Globus pallidus (tissue), 1 donor: ENCODE data around the gene GJA5.

Experiments used
- DNase-seq: peaks from one replicate; pipeline ENCODE4 v3.0.0-alpha.2; 2015; ENCODE audit warnings: low spot score

Gene GJA5

DNA sequence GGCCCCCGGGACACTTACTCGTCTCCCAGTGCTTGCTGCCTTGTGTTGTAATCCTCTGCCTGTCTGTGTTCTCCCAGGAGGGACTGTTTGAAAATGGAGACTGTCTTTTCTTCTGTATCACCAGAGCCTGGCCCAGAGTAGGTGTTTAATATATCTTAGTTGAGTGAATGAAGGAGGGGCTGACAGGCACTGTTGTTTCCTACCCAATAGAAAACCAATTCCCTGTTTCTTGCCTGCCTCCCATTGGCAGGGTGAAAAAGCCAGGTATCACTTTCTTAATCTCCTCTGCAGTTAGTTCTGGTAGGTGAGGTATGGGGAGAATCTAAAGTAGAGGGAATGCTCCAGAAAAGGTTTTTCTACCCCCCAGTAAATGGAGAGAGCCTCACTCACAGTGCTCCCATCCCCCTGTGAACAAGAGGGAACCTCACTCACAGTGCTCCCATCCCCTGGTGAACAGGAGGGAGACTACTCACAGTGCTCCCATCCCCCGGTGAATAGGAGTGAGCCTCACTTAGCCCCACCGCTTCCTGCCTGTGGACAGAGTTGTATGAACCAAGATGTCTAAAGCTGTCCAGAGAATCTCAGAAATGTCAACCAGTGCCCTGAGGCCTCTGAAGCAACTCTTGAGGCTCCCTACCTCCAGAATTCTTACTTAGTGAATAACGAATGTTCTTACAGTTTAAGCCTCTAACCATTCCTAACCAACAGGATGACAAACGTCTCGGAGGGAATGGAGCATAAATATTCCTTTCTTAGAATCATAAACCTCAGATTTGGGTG lies at the start of gene GJA5:
TSS of gene GJA5 (minus strand) at position 122 of the 780 bp plus-strand sequence. CDS start 1,364 bp downstream, outside the sequence.
- DNase-seq, result no peak

DNA sequence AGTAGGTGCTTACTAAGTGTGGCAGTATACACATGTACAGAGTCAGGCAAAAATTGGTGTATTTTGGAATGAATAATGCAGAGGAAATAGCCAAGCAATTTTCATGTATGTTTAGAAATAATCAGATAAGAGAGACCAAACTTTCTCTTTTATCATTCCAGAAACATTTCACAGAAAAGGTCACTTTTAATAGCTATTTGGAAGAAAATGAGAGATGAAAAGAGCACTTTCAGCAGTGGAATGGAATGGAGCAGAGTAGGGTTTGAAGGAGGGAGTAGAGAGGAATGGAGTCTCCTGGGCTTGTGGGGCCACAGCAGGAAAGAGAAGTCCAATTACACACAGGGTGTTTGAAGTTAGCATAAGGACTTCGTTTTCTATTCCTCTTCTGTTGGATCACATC lies 48.8 kb upstream of the GJA5 start:
- DNase-seq, result no peak

DNA sequence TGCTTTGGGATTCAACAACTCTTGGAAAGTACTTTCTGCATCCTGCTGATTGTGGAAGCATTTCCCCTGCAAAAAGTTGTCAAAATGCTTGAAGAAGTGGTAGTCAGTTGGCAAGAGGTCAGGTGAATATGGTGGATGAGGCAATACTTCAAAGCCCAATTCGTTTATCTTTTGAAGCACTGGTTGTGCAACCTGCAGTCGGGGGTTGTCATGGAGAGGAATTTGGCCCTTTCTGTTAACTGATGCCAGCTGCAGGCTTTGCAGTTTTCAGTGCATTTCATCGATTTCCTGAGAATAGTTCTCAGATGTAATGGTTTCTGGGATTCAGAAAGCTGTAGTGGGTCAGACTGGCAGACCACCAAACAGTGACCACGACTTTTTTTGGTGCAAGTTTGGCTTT lies 47.6 kb upstream of the GJA5 start:
- DNase-seq, result no peak

DNA sequence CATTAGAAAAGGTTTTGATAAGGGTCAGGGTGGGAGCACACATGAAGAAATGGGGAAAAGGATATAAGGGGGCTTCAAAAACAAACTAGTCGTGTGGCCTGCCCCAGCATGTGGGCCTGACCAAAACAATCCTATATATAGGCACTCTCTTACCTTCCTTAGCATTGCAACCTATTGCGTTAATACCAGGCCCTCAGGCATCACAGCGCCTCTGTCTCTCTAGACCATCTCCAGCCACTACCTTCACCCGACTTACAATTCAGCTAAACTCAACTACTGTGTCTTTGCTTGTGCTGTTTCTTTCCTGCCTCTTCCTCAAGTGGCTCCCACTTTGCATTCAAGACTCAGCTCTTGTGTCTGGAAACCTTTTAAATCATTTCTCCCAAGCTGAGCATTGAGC lies 47.0 kb upstream of the GJA5 start:
- no peak for DNase-seq

DNA sequence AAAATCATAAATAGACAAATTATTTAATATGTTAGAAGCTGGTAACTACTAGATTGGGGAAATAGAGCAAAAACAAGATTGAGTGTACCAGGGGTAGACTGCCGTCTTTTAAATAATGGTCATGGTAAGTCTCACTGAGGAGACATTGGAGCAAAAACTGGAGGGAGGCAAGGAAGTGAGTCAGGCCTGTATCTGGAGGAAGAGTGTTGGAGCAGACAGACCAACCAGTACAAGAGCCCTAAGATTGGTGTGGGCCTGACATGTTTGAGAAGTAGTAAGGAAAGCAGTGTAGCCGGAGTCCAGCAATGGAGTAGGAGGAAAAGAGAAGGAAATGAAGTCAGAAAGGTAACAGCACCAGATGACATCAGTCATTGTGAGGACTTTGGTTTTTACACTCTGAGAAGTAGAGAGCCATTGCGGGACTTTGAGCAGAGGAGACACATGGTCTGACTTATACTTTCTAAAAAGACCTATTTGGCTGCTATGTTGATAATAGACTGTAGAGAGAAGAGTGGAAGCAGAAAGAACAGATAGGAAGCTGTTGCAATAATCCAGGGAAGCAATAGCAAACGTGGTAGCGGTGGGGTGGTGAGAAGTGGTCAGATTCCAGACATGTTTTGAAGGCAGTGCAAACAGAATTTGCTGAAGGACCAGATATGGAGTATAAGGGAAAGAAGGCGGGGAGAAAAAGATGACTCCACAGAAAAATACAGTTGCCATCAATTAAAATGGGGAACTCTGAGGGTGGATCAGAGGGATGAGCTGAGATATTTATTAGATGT lies 44.7 kb upstream of the GJA5 start:
- DNase-seq, result no peak

DNA sequence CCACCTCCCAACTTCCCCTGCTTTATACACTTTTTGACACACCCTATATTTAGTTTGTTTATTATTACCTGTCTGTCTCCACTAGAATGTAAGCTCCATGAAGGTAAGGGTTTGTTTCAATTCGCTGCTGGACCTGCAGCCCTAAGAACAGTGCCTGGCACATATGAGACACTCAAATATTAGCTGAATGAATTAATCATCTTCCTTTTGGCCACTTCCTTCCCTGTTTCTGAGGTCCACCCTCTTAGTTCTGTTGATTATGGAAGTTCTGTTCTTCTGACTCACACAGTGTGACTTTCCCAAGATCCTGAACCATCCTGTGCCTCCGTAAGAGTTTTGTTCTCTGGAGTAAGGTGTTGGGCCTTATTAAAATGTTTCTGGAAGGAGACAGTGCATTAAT lies 40.4 kb upstream of the GJA5 start:
- DNase-seq, result no peak

DNA sequence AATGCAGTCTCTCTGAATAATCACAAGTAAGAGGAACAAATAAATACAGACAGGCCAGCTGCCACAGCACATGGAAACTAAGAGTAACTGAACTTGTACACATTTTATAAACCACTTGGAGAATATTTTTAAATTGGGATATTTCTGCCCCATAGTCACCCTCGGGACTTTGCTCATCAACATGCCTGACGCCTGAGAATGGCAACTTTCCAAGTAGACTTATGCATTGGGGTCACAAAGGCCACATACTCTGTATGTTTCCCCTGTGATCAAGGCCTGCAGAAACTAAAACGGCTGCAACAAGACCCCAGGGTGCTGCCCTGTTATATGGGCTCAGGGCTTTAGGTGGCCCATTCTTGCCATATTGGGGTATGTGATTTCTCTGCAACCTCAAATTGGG lies 38.3 kb upstream of the GJA5 start:
- DNase-seq, result no peak

DNA sequence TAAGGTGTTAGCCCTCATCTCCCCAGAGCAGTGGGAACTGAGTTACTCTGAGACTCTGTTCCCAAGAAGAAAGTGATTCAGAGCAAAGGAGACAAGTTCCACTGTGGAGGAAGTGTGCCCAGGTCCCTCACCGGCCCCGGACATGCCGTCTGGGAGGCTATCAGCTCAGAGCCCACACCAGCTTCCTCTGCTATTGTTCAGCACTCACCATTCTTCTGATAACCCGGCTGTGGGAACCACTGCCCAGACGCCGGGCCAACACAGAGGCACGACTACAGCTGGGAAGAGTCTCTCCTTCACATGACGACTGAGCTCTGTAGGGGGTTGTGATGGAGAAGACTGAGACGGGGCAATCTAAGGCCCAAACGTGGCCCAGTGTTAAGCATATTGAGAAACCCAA lies 34.2 kb upstream of the GJA5 start:
- DNase-seq, result no peak

DNA sequence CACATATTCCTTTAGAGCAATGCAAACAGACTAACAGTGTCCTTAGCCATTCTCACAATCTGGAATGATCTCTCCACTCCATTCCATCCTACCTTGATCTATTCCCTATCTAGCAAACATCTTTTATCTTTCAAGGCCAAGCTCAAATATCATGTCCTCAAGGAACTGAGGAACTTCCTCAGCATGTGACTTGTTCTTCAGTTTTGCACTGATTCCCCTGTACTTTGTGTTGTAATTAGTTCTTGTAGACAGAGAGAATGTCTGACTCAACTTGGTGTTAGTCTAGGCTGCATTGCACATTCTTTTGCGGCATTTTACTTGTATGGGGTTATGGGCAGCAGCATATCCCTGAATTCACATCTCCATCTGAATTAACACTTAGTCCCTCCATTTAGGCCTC lies 31.5 kb upstream of the GJA5 start:
- DNase-seq, result no peak

DNA sequence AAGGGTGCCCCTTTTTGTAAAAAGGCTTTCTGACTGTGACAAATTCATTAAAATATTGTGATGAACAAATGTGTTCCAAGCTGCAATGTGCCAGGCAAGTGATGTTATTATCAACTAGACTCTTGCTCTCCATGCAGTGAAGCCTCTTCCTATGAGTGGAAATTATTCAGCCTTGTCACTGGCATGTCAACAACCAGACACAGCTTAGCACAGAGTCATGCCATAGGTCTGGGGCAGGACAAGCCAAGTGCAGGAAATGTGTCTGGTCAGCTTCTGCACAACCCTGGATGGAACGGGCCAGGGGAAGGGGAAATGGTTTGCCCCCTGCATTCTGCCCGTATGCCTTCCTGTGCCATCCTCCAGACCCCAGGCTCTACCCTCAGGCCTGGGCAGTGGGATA lies 27.4 kb upstream of the GJA5 start:
- DNase-seq, result no peak

DNA sequence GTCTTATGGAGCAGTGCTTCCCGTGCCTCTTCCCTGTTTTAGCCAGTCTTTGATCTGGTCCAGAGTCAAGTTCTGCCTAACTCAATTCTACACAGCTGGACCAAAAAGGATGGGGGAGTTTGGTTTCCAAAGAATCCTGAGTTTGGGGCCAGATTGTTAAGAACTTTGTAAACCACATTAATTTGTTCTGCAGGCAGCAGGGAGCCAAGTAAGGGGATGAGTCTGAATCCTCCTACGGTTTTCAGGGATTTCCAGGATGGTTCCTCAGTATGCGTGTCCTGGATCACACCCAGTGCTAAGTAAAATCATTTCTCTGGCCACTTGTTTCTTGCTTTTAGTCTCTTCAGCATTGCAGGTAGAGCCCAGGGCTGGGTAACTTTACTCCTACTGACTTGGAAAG lies 26.1 kb upstream of the GJA5 start:
- DNase-seq, result no peak

DNA sequence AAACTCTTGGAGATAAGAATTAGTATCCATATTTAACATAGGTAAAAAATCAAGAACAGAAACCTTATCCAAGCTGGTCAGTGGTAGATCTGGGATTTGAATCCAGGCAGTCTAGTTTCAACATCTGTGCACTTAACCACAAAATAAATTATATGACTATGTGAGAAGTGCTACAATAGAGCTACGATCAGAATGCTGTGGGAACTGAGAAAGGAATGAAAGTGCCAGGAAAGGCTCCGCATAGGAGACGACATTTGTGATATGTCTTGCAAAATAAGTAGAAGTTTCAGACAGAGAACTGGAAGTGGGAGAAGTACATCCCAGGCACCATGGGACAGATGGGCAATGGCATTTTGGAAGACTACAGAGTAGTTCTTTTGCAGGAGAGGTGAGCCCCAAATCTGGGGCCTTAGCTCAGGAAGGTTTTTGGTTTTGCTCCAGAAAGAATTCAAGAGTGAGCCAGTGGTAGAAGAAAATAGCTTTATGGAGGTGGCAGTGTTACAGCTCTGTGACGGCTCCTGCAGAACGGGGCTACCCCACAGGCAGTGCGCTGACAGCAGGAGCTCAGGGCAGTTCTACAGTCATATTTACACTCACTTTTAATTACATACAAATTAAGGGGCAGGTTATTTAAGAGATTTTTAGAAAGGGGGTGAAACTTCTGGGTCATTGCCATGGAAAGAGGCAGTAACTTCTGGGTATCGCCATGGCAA lies 25.5 kb upstream of the GJA5 start:
- DNase-seq, result no peak

DNA sequence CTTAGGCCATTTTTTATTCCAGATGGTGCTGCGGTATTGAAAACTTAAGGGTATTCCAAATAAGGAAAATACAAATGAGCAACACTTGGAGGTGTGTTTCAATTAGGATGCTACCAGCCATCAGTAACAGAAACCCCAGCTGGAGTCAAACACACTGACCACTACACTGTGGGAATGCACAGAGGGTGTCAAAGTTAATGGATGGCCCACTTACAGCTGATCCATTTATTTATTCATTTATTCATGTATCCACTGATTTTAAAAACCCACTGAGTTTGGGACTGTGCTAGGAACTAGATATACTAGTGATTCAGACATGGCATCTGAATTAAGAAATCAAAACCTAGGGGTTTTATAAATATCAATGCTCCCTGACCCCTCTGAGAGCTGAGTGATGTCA lies 24.5 kb upstream of the GJA5 start:
- DNase-seq, result no peak

DNA sequence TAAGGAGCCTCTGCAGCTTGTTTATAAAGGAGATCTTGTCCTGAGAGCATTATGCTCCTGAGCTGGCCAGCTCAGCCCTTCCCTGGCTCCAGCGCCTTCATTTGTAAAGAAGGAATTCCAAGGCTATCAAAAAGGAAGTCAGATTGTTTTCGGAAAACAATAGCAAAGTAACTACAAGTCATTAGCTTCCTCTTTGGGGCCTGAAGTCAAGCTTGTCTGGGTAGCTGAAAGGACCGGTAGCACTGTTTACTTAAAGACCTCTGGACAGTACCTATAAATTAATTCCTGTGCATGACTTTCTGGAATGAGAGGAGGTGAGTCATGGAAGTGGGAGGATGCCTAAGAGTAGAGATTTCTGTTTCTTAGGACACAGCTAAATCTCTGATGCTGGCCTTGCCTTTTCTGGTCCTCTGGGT lies 20.7 kb upstream of the GJA5 start:
- no peak for DNase-seq

DNA sequence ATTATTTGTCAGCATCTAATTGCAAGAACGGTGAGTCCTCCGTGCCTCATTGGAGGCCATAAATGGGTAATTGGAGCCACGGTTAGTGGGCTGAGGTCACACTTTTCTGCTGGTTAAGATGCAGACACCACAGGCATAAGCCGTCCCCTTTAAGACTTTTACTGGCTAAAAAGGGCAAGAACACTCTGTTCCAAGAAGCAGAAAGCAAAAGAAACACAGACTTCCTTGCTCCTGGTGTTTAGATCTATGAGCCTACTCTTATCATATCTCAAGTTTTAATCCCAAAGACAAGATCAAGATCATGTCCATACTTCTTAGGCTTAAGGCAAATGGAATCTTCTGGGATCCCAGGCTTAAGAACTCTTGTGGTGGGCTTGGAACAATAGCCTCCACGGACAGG lies 17.3 kb upstream of the GJA5 start:
- DNase-seq, result no peak

DNA sequence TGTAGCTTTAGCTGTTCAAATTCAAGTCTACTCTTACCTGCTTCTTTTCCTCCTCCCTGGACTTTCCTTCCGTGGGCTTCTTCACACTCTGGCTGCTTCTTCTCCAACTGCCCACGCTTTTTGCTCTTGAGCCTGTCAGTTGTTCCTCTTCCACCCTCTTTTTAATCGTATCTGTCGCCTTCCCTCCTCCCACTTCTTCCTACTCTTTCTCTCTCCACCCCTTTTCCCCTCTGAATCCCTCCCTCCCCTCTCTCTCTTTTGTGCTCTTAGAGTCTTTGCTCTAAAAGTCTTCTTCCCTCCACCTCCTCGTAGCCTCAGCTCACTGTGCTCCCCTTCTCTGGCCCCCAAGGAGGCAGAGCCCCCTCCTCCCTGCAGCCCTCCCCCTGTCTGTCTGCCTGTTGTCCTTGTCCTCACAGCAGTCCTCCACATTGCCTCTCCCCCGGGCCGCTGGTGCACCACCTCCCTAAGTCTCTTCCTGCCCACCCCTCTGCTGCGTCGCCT lies 12.9 kb upstream of the GJA5 start:
- DNase-seq, result no peak

DNA sequence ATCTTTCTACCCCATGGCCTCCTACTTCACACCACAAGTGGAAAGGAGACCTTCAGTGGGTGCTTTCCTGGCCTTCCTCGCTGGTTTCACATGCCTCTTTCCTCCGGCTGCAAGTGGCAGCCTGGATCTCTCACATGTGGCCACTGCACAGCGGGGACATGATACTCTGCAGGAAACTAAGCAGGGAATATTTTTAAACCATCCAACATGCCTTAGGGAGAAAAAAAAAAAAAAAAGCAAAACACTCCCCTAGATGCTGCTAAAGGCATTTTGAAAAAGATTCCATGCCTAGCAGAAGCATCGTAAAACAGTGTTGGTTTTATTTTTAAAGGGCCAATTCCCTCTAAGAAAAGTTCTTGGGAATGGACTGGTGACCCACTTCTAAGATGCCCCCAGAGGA lies 12.2 kb upstream of the GJA5 start:
- DNase-seq, result no peak

DNA sequence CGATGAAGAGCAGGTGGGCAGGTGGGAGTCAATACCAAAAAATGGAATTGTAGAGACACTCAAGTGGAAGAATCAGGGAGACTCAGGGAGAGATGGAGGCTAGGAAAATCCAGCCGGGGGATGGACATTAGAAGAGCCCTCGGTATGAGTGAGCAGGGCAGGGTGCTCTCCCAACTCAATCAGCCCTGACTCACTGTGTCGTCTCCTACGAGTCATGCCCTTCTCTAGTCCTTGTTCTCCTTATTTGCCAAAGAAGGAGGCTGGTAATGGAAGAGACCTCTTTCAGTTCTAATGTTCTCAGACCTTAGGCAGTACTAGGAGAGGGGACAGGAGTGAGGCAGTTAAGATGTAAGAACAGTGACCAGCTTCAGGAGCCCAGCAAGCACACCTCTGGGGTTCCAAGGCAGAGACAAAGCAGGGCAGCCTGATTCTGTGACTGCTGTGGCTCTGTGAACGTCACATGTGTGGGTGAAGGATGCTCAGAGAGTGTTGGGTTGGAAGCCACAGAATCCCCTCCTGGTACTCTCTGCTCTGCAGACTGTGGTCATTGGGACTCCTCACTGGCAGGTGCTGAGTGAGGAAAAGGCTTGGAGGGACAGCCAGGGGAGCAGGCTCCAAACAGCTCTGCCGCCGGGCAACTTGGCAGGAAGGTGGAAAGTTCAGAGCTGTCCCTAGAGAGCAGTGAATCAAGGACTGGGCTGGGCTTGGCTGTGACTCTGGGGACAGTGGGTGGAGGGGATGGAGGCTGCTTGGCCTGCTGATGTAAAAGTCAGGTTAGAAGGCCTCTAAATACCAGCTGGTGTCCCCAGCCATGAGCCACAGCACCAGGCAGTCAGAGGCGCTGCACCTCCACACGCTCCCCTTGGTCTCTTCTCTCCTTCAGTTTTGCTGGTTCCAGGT lies 11.1 kb upstream of the GJA5 start:
- DNase-seq, result no peak

DNA sequence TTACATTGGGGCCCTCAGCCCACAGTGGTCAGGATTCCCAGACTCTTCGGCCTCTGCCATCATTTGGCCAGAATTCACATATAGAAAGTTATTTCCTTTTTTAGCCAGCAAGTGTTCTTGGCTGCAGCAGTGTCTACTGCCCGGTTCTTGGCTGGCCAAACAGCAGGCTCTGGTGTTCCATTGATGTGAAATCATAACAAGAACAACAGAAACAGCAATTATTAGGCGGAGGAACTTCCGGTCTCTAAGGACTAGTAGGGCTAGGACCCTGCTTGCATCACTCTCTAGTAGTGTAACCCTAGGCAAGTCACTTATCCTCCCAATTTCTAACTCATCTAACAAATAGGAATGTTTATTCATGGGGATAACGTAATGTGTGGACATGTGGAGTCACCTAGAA lies 8.7 kb upstream of the GJA5 start:
- no peak for DNase-seq

DNA sequence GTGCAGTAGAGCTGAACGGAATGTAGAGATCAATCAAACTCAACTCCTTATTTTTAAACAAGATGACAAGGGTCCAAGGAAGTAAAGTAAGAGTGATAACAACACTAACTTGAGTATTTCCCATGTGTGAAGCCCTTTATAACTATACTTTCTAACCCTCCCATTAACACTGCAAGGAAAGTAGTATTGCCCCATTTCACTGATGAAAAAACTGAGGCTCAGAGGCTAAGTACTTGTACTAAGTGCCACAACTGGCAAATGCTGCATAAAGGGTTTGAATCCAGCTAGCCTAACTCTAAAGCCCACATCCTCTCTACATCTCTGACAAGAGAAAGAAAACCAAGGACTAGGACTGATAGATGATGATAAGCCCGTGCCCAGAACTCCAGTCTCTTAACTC lies 8.2 kb upstream of the GJA5 start:
- DNase-seq, result no peak

DNA sequence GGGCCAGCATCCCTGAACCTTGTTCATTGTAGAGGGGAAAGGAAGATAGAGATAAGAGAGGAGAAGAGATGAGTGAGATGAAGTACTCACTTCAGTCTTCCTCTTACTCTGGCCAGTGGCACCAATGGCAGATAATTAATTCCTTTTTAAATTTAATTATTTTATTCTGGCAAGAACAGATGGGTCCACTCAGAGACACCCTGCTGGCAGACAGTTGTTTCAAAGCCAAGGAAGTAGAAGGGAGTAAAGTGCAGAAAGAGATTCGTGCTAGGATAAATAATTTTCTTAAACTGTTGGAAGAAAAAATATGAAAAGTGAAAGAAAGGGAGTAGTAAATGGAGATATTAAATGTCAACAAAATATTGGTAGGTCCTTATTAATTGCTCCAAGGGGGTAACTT lies 7.7 kb upstream of the GJA5 start:
- DNase-seq, result no peak
